Panc1 (cell line): ENCODE data around the gene KLC4. TPM values are rescaled to one million over a fixed set of nuclear protein-coding genes. Genes with fewer than 3 reads are reported as not detected.

Source experiments
- ATAC-seq: fragments of 200-7000 bp; cut with Tn5 transposase; 2 replicates; pipeline ENCODE4 v1.9.1; 2020; ENCODE audit warnings: mild to moderate bottlenecking, moderate library complexity
- BruUV-seq: library from RNA; stranded (reverse); fragments of 400-500 nt; replicated peaks from 2 replicates; lab custom pipeline; 2021; lab: Mats Ljungman, UMichigan
- CTCF ChIA-PET: fragments of 300-600 bp; sonication (Branson Sonifier 250); formaldehyde crosslinking; loops from one replicate; lab custom pipeline; 2022; ENCODE audit warnings: antibody characterized with exemption; lab: Charles Lee
- POLR2A ChIA-PET: fragments of 300-600 bp; sonication (Branson Sonifier 250); formaldehyde crosslinking; loops from one replicate; lab custom pipeline; 2022; ENCODE audit warnings: antibody characterized with exemption; lab: Charles Lee
- DNase-seq: peaks from one replicate; pipeline ENCODE4 v3.0.0-alpha.2; 2010; ENCODE audit warnings: low read depth, low spot score
- H3K27ac ChIP-seq: 2 replicates; pipeline ENCODE4 v1.5.1; 2011; ENCODE audit warnings: mild to moderate bottlenecking, low read length, inconsistent platforms
- H3K27me3 ChIP-seq: fragments of 200-500 bp; sonication (Bioruptor generic); 2 replicates; pipeline ENCODE4 v1.6.0; 2014; ENCODE audit warnings: low read length, inconsistent platforms; ENCODE audit not compliant: control insufficient read depth, insufficient read depth
- H3K36me3 ChIP-seq: fragments of 200-500 bp; sonication (Bioruptor generic); 2 replicates; pipeline ENCODE4 v1.5.1; 2014; ENCODE audit warnings: inconsistent platforms, mild to moderate bottlenecking, low read length, moderate library complexity; ENCODE audit not compliant: control insufficient read depth, insufficient read depth
- H3K4me1 ChIP-seq: 2 replicates; pipeline ENCODE4 v1.5.1; 2011; ENCODE audit warnings: inconsistent platforms, mild to moderate bottlenecking, low read length, moderate library complexity; ENCODE audit not compliant: control insufficient read depth, insufficient read depth
- H3K4me3 ChIP-seq, 2 experiments: 2 replicates each; pipeline ENCODE4 v1.5.1; 2011 to 2012; ENCODE audit warnings: low read depth in 2 of 2, low read length in 2 of 2, mild to moderate bottlenecking in 2 of 2, inconsistent platforms in 1 of 2, moderate library complexity in 1 of 2
- H3K9me3 ChIP-seq: fragments of 200-500 bp; sonication (Bioruptor generic); 2 replicates; pipeline ENCODE4 v1.5.1; 2014; ENCODE audit warnings: low read depth, mild to moderate bottlenecking, inconsistent platforms, low read length, moderate library complexity; ENCODE audit not compliant: control insufficient read depth, insufficient read depth
- POLR2AphosphoS5 ChIP-seq: IDR thresholded peaks from 2 replicates; pipeline ENCODE4 v1.6.1; 2012; ENCODE audit warnings: mild to moderate bottlenecking, low read depth, low read length, moderate library complexity
- SIN3A ChIP-seq: IDR thresholded peaks from 2 replicates; pipeline ENCODE4 v1.6.1; 2012; ENCODE audit warnings: low read depth, mild to moderate bottlenecking, low read length, moderate library complexity, borderline replicate concordance; ENCODE audit not compliant: insufficient read depth
- TCF7L2 ChIP-seq: IDR thresholded peaks from 2 replicates; pipeline ENCODE4 v1.6.1; 2011; ENCODE audit warnings: mild to moderate bottlenecking, low read depth, low read length, inconsistent platforms
- in situ Hi-C: cut with HindIII; loops from 2 replicates; pipeline ENCODE4 v1.10.0; 2016; ENCODE audit warnings: low sequenced_read_pairs, low pct_unique_long_range_greater_than_20kb
- intact Hi-C: fragments of 100-400 bp; cut with micrococcal nuclease; formaldehyde crosslinking; loops from one replicate; pipeline ENCODE4 v1.10.0; 2022; ENCODE audit not compliant: unreplicated experiment
- total RNA-seq: library from RNA; stranded (reverse); gene quantifications from one replicate; pipeline ENCODE4 v1.2.1, GENCODE V29; 2021; ENCODE audit not compliant: unreplicated experiment
- TF ChIP-seq, protein P1 (sequence below): fragments of 450-650 bp; IDR thresholded peaks from 2 replicates; pipeline ENCODE4 v1.5.1; 2017; ENCODE audit warnings: mild to moderate bottlenecking
- TF ChIP-seq, protein P2 (sequence below), 2 experiments: IDR thresholded peaks; 2 replicates each; pipeline ENCODE4 v1.6.1; 2011 to 2012; ENCODE audit warnings: low read depth in 2 of 2, control low read depth in 1 of 2, low read length in 1 of 2, mild to moderate bottlenecking in 1 of 2, moderate library complexity in 1 of 2; ENCODE audit not compliant: insufficient read depth in 1 of 2

KLC4 gene
- total RNA-seq, 1 experiment from 2014 or later = 22.6 TPM

DNA sequence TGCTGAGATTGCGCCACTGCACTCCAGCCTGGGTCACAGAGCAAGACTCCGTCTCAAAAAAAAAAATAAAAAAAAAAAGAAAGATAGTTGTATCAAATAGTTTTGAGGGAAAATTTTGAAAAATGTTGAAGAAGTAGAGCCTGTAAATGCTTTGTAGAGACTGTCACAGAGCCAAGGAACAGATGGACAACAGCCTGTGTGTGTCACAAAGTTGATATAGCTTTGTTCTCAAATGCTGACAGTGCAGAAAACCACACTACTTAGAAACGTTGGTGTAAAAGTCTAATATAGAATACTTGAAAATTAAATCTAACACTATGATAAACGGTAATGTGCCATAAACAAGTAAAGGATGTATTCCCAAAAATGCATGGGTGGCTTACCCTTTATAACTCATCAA is 42.1 kb downstream of the KLC4 start:
- DNase-seq (no peak), ATAC-seq (no peak)
- TF ChIP-seq TCF7L2 (no peak), POLR2AphosphoS5 (no peak)
- TF ChIP-seq, protein P1, sequence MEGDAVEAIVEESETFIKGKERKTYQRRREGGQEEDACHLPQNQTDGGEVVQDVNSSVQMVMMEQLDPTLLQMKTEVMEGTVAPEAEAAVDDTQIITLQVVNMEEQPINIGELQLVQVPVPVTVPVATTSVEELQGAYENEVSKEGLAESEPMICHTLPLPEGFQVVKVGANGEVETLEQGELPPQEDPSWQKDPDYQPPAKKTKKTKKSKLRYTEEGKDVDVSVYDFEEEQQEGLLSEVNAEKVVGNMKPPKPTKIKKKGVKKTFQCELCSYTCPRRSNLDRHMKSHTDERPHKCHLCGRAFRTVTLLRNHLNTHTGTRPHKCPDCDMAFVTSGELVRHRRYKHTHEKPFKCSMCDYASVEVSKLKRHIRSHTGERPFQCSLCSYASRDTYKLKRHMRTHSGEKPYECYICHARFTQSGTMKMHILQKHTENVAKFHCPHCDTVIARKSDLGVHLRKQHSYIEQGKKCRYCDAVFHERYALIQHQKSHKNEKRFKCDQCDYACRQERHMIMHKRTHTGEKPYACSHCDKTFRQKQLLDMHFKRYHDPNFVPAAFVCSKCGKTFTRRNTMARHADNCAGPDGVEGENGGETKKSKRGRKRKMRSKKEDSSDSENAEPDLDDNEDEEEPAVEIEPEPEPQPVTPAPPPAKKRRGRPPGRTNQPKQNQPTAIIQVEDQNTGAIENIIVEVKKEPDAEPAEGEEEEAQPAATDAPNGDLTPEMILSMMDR = no peak
- no TSS peak for BruUV-seq
- in situ Hi-C loops (no loop called here), intact Hi-C loops (no loop called here)
- Histone ChIP-seq H3K27ac (no peak overlapping the region), H3K4me3 (no peak overlapping the region), H3K9me3 (no peaks in the 10 kb centered on the region), H3K36me3 (no peaks in the 10 kb centered on the region), H3K27me3 (no peaks in the 10 kb centered on the region), H3K4me1 (peaks cover 45% of the 10 kb centered on the region)
- ChIA-PET POLR2A (interaction anchor here (0.6 to 0.7 kb wide), 2 partner anchors 46 to 68 kb away, joined by 3 to 4 read pairs; no protein-coding TSS in a partner anchor), CTCF (no interaction called here)

DNA sequence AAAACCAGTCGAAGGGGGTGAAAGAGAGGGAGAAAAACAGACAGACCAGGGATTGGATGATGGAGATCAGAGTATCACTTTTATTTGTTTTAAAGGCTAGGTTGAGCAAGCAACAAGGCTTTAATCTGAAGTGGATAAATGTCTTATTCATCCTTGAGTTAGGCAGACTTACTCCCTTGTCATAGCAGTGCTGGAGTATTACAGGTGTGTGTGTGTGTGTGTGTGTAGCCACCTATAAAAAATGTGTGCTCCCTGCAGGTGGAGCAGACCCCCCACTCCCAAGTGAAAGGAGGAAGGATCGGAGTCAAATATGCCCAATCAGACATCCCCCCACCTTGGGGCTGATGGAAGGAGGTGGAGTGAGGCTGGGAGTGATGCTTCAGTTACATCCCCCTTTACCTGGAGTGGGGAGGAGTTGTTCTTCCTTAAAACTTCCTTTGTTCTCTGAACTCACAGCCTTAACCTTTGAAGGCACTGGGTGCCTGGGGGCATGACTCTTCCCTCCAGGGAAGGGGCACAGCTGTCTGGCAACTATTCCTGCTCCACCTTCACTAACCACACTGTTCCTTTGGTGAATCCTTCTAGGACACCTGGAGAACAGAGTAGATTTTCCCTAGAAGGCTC is 43.9 kb downstream of the KLC4 start:
- BruUV-seq = no TSS peak
- in situ Hi-C loops = no loop called here
- POLR2A ChIA-PET = no interaction called here
- ATAC-seq (0 out of 2 replicates have a peak, but pooled peaks have one; percentile 42), DNase-seq (no peak)
- no peak for TF ChIP-seq TCF7L2
- TF ChIP-seq, protein P1 = no peak
- TF ChIP-seq SIN3A = no peak
- TF ChIP-seq POLR2AphosphoS5 = no peak
- TF ChIP-seq, protein P2, sequence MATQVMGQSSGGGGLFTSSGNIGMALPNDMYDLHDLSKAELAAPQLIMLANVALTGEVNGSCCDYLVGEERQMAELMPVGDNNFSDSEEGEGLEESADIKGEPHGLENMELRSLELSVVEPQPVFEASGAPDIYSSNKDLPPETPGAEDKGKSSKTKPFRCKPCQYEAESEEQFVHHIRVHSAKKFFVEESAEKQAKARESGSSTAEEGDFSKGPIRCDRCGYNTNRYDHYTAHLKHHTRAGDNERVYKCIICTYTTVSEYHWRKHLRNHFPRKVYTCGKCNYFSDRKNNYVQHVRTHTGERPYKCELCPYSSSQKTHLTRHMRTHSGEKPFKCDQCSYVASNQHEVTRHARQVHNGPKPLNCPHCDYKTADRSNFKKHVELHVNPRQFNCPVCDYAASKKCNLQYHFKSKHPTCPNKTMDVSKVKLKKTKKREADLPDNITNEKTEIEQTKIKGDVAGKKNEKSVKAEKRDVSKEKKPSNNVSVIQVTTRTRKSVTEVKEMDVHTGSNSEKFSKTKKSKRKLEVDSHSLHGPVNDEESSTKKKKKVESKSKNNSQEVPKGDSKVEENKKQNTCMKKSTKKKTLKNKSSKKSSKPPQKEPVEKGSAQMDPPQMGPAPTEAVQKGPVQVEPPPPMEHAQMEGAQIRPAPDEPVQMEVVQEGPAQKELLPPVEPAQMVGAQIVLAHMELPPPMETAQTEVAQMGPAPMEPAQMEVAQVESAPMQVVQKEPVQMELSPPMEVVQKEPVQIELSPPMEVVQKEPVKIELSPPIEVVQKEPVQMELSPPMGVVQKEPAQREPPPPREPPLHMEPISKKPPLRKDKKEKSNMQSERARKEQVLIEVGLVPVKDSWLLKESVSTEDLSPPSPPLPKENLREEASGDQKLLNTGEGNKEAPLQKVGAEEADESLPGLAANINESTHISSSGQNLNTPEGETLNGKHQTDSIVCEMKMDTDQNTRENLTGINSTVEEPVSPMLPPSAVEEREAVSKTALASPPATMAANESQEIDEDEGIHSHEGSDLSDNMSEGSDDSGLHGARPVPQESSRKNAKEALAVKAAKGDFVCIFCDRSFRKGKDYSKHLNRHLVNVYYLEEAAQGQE (IDR thresholded peaks at IDR 0.05; ENCODE audit: insufficient read depth in 1 of 2, low read depth in 2 of 2, low read length in 1 of 2) = no peak
- H3K27ac ChIP-seq = peak overlapping the region; percentile 60; the same call in 1 of the 2 replicates
- CTCF ChIA-PET = no interaction called here
- H3K4me1 ChIP-seq = peaks cover 30% of the 10 kb centered on the region
- H3K36me3 ChIP-seq = no peaks in the 10 kb centered on the region
- no peak overlapping the region for H3K4me3 ChIP-seq
- no peaks in the 10 kb centered on the region for H3K27me3 ChIP-seq
- intact Hi-C loops = no loop called here
- H3K9me3 ChIP-seq = no peaks in the 10 kb centered on the region
